ENCODE results near the gene HRH2.
"Not testable (repeated sequence)": the region's sequence is repeated elsewhere in the genome, so short reads cannot be mapped to it uniquely, and the experiment has no call there.

Gene HRH2

GRCh38 chr5:175742290-175742994, 84.6 kb downstream of the HRH2 start:
- DNase-seq, result no peak

- DNase-seq, result no peak
These were observed 85.9 kb downstream of the HRH2 start for GRCh38 chr5:175743676-175744210.

GRCh38 chr5:175745210-175745609, 87.3 kb downstream of the HRH2 start:
- DNase-seq, result no peak

- no peak for DNase-seq
These were observed 89.0 kb downstream of the HRH2 start for GRCh38 chr5:175746851-175747250.

- no peak for DNase-seq
These were observed 89.7 kb downstream of the HRH2 start for GRCh38 chr5:175747539-175748060.

- no peak for DNase-seq
These were observed 90.8 kb downstream of the HRH2 start for GRCh38 chr5:175748650-175749049.

- no peak for DNase-seq
These were observed 91.7 kb downstream of the HRH2 start for GRCh38 chr5:175749591-175749990.

- no peak for DNase-seq
These were observed 92.7 kb downstream of the HRH2 start for GRCh38 chr5:175750511-175750931.

GRCh38 chr5:175751369-175751768, 93.5 kb downstream of the HRH2 start:
- DNase-seq, result no peak

GRCh38 chr5:175752826-175753535, 95.1 kb downstream of the HRH2 start:
- no peak for DNase-seq

GRCh38 chr5:175753536-175754402, 95.9 kb downstream of the HRH2 start:
- no peak for DNase-seq

GRCh38 chr5:175759991-175760390, 102.1 kb downstream of the HRH2 start:
- DNase-seq, result not testable (repeated sequence)
